Measurements from ENCODE around the gene ZNF831.
A peak's percentile ranks its signal among the peaks of the same experiment; 100 is the strongest.

The ZNF831 gene

DNA sequence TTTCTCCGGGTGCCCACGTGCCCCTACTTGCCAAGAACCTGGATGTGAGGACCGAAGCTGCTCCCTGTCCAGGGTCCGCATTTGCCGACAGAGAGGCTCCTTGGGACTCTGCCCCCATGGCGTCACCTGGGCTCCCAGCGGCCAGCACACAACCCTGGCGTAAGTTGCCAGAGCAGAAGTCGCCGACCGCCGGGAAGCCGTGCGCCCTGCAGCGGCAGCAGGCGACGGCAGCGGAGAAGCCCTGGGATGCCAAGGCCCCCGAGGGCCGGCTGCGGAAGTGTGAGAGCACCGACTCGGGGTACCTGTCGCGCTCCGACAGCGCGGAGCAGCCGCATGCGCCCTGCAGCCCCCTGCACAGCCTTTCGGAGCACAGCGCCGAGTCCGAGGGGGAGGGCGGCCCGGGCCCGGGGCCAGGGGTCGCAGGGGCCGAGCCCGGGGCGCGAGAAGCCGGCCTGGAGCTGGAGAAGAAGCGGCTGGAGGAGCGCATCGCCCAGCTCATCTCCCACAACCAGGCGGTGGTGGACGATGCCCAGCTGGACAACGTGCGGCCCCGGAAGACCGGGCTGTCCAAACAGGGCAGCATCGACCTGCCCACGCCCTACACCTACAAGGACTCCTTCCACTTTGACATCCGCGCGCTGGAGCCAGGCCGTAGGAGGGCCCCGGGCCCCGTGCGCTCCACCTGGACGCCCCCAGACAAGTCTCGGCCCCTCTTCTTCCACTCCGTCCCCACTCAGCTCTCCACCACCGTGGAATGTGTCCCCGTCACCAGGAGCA lies 28.3 kb downstream of the ZNF831 start:
- no peak for DNase-seq (ENCODE audit: low spot score)
- Histone ChIP-seq H3K27ac (no peak overlapping the region), H3K4me3 (no peak overlapping the region)
- TF ChIP-seq, protein P1, sequence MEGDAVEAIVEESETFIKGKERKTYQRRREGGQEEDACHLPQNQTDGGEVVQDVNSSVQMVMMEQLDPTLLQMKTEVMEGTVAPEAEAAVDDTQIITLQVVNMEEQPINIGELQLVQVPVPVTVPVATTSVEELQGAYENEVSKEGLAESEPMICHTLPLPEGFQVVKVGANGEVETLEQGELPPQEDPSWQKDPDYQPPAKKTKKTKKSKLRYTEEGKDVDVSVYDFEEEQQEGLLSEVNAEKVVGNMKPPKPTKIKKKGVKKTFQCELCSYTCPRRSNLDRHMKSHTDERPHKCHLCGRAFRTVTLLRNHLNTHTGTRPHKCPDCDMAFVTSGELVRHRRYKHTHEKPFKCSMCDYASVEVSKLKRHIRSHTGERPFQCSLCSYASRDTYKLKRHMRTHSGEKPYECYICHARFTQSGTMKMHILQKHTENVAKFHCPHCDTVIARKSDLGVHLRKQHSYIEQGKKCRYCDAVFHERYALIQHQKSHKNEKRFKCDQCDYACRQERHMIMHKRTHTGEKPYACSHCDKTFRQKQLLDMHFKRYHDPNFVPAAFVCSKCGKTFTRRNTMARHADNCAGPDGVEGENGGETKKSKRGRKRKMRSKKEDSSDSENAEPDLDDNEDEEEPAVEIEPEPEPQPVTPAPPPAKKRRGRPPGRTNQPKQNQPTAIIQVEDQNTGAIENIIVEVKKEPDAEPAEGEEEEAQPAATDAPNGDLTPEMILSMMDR (IDR thresholded peaks at IDR 0.05) = no peak

DNA sequence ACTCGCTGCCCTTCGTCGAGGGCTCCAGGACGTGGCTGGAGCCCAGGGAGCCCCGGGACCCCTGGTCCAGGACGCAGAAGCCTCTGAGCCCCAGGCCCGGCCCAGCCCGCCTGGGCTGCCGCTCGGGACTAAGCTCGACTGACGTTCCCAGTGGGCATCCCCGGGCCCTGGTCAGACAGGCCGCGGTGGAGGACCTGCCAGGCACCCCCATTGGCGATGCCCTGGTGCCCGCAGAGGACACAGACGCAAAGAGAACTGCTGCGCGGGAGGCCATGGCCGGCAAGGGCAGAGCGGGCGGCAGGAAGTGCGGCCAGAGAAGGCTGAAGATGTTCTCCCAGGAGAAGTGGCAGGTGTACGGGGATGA lies 28.9 kb downstream of the ZNF831 start:
- Histone ChIP-seq H3K4me3 (no peak overlapping the region), H3K27ac (no peak overlapping the region)
- TF ChIP-seq, protein P1 (IDR thresholded peaks at IDR 0.05) = no peak
- no peak for DNase-seq (ENCODE audit: low spot score)

DNA sequence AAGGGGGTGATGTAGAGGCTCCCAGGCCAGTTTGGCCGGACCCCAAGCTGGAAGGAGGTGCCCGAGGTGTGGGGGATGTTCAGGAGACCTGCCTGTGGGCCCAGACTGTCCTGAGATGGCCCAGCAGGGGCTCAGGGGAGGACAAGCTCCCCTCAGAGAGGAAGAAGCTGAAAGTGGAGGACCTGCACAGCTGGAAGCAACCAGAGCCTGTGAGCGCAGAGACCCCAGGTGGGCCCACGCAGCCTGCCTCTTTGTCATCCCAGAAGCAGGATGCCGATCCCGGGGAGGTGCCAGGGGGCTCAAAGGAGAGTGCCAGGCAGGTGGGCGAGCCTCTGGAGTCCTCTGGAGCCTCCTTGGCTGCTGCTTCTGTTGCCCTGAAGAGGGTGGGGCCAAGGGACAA lies 29.7 kb downstream of the ZNF831 start:
- Histone ChIP-seq H3K4me3 (no peak overlapping the region), H3K27ac (no peak overlapping the region)
- no peak for DNase-seq (ENCODE audit: low spot score)
- TF ChIP-seq, protein P1 (IDR thresholded peaks at IDR 0.05) = no peak

DNA sequence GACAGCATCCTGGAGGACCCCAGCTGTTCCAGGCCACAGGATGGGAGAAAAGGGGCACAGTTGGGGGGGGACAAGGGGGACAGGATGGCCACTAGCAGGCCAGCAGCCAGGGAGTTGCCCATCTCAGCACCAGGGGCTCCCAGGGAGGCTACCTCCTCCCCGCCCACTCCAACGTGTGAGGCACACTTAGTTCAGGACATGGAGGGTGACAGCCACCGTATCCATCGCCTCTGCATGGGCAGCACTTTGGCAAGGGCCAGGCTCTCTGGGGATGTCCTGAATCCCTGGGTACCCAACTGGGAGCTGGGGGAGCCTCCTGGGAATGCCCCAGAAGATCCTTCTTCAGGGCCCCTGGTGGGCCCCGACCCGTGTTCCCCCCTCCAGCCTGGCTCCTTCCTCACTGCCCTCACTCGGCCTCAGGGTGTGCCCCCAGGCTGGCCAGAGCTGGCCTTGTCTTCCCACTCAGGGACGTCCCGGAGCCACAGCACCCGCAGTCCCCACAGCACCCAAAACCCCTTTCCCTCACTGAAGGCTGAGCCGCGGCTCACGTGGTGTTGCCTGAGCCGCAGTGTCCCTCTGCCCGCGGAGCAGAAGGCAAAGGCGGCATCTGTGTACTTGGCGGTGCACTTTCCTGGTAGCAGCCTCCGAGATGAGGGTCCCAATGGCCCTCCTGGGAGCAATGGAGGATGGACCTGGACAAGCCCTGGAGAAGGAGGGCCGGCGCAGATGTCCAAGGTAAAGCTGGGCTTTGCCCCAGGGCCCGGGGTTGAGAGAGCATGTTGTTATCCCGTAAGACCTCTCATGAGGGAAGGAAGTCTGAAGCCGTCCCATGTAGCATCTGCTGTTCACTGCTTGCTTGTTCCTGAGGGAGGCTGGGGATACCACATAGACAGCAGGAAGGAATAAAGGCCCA lies 30.7 kb downstream of the ZNF831 start:
- Histone ChIP-seq H3K27ac (no peak overlapping the region), H3K4me3 (no peak overlapping the region)
- TF ChIP-seq, protein P1 (IDR thresholded peaks at IDR 0.05) = no peak
- no peak for DNase-seq (ENCODE audit: low spot score)

DNA sequence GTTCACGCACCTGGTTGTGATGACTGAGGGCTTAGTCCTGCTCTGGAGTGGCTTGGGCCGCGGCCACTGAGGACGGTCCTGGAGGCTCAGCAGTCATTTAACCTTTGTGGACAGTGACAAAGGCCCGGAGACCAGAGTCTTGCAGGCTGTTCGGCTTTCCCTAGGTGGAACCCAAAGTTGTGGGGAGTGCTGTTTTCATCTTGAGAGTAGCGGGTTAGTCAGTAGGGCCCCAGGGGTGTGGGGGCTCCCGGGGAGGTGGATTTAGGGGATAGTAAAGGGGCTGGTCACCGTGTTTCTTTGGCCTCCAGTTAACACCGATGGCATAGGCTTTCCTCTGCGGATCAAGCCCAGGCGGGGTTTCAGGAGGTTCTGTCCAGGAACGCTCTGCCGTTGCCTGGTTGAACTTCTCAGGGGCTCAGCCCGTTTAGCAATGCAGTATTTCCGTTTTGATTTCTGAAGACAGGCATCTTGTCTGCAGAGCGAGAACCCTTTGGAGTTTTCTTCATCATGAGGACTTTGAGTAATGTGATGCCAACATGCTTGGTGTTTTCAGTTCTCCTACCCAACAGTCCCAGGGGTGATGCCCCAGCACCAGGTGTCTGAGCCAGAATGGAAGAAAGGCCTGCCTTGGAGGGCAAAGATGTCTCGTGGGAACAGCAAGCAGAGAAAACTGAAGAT lies 31.8 kb downstream of the ZNF831 start:
- TF ChIP-seq, protein P1 (IDR thresholded peaks at IDR 0.05) = no peak
- no peak overlapping the region for H3K4me3 ChIP-seq
- peak; percentile 57 for DNase-seq (ENCODE audit: low spot score)
- no peak overlapping the region for H3K27ac ChIP-seq

DNA sequence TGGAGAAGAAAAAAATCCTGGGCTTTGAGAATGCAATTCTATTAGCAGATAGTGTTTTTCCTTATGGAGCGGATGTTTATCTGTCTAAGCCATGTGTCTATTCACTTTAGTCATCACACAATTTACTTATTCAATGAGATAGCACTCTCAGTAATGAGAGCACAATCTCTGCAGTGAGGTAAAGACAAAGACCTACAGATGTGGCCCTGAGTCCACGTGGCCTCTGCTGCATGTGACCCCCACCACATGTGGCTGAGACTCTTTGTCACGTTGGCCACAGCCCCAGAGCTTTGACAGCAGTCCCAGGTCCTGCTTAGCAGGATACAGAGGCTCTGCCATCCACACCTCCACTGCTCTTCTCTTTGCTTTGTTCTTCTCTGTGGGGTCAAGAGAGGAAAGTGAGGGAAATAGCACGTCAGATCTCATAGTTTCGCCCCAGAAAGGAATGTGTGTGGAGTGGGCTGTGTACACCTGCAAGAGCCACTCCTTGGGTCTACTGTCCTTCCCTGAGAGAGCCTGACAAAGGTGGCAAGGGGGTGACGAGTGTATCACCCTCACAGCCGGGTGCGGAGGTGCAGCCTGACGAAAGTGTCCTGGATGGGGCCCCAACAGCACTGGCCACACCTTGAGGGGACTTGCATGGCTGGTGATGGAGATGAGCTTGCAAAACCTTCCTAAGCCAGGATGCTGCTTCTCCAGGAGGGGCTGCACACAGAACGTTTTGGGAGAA lies 40.7 kb downstream of the ZNF831 start:
- TF ChIP-seq, protein P1 (IDR thresholded peaks at IDR 0.05) = no peak
- no peak overlapping the region for H3K27ac ChIP-seq
- peak; percentile 47 for DNase-seq (ENCODE audit: low spot score)
- no peak overlapping the region for H3K4me3 ChIP-seq
